Activated naive CD8-positive, alpha-beta T cell treated with anti-CD3 and anti-CD28 coated beads, Interleukin-2, amount 10 ng/mL, durations not matched to agents 7 days and 5 days (primary cell): ENCODE data around the gene KCNA1. TPM values are rescaled to one million over a fixed set of nuclear protein-coding genes. Genes with fewer than 3 reads are reported as not detected.

ENCODE experiments used
- ATAC-seq: fragments of 150-1000 bp; cut with Tn5 transposase; one replicate; pipeline ENCODE4 v1.10.0; 2021; ENCODE audit warnings: low read depth, moderate library complexity
- POLR2A ChIA-PET: fragments of 350-600 bp; sonication (Branson Sonifier 250); formaldehyde crosslinking; loops from one replicate; lab custom pipeline; 2021; ENCODE audit warnings: antibody characterized with exemption; lab: Charles Lee
- DNase-seq: peaks from one replicate; pipeline ENCODE4 v3.0.0; 2021
- H3K27ac Mint-ChIP-seq: one replicate; pipeline ENCODE4 v1.8.0; 2022; ENCODE audit warnings: mild to moderate bottlenecking, mixed read lengths
- H3K27me3 Mint-ChIP-seq: one replicate; pipeline ENCODE4 v1.8.0; 2022; ENCODE audit warnings: mild to moderate bottlenecking, moderate library complexity, mixed read lengths
- H3K36me3 Mint-ChIP-seq: one replicate; pipeline ENCODE4 v1.8.0; 2021; ENCODE audit warnings: mild to moderate bottlenecking, mixed read lengths
- H3K4me1 Mint-ChIP-seq: one replicate; pipeline ENCODE4 v1.8.0; 2021; ENCODE audit warnings: mixed read lengths
- H3K4me3 Mint-ChIP-seq: one replicate; pipeline ENCODE4 v1.8.0; 2022; ENCODE audit warnings: mild to moderate bottlenecking, moderate library complexity, mixed read lengths
- H3K9me3 Mint-ChIP-seq: one replicate; pipeline ENCODE4 v1.8.0; 2021; ENCODE audit warnings: mixed read lengths
- total RNA-seq, 2 experiments: library from RNA; stranded (reverse); gene quantifications; one replicate each; pipeline ENCODE4 v1.2.3, GENCODE V29; 2021

KCNA1 gene
- total RNA-seq, 2 experiments from 2014 or later: not detected

- H3K36me3 Mint-ChIP-seq: no peaks in the 10 kb centered on the region
- DNase-seq (no peak), ATAC-seq (no peak)
- peaks cover 32% of the 10 kb centered on the region for H3K27me3 Mint-ChIP-seq
- H3K4me3 Mint-ChIP-seq: no peak overlapping the region
- no peaks in the 10 kb centered on the region for H3K9me3 Mint-ChIP-seq
- no peak overlapping the region for H3K27ac Mint-ChIP-seq
- POLR2A ChIA-PET: no interaction called here
- no peaks in the 10 kb centered on the region for H3K4me1 Mint-ChIP-seq
These were observed 17.3 kb upstream of the KCNA1 start for GRCh38 chr12:4892418-4892817.

DNA sequence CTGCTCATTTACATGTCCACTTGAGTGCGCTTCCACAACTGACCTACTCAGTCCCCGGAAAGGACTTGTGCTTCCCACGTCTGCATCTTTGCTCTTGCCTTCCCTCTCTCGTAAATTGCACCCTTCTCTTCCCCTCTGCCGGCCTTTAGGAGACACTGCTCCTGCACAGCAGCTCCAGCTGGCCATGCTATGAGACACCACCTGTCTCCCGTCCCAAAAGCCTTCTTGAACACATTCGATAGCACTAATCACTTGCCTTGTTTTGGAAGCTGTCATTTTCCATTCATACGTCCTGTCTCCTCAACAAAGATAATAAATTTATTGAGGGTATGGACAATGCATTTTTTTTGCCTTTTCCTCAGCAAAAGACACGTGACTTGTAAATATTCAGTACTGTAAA is 15.7 kb upstream of the KCNA1 start:
- ATAC-seq (no peak), DNase-seq (no peak)
- H3K9me3 Mint-ChIP-seq: no peaks in the 10 kb centered on the region
- H3K4me1 Mint-ChIP-seq: no peaks in the 10 kb centered on the region
- no peak overlapping the region for H3K27ac Mint-ChIP-seq
- H3K36me3 Mint-ChIP-seq: no peaks in the 10 kb centered on the region
- peaks cover 26% of the 10 kb centered on the region for H3K27me3 Mint-ChIP-seq
- POLR2A ChIA-PET: no interaction called here
- H3K4me3 Mint-ChIP-seq: no peak overlapping the region

DNA sequence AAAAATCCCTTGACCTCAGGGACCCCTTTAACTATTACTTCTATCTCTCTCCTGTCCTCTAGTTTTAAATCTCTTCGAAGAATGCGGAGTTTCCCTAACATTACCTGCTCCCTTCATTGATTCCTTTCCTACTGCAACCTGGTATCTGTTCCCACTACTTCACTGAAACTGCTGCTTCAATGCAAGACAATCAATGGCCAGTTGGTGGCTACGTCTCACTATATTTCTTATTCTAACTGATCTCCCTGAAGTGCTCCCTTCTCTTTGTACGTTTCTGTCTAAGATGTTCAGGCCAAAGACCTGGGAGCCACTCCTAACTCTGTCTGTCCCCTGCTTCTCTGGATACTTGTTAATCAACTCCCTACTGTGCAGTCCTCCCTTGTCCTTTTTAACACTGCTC is 10.3 kb upstream of the KCNA1 start:
- POLR2A ChIA-PET: no interaction called here
- H3K4me3 Mint-ChIP-seq: no peak overlapping the region
- no peaks in the 10 kb centered on the region for H3K36me3 Mint-ChIP-seq

GRCh38 chr12:4900327-4900726 is 9.4 kb upstream of the KCNA1 start:
- Mint-ChIP-seq H3K4me3 (no peak overlapping the region), H3K27ac (no peak overlapping the region), H3K27me3 (peaks cover 36% of the 10 kb centered on the region), H3K36me3 (no peaks in the 10 kb centered on the region), H3K4me1 (no peaks in the 10 kb centered on the region), H3K9me3 (no peaks in the 10 kb centered on the region)
- no peak for ATAC-seq
- POLR2A ChIA-PET: no interaction called here
- DNase-seq: no peak

More for the DNA sequence above, 10.3 kb upstream of the KCNA1 start:
- H3K9me3 Mint-ChIP-seq: no peaks in the 10 kb centered on the region
- H3K27me3 Mint-ChIP-seq: peaks cover 36% of the 10 kb centered on the region
- DNase-seq: no peak
- no peak for ATAC-seq
- H3K4me1 Mint-ChIP-seq: no peaks in the 10 kb centered on the region
- no peak overlapping the region for H3K27ac Mint-ChIP-seq

GRCh38 chr12:4905316-4905715 is 4.4 kb upstream of the KCNA1 start:
- H3K4me1 Mint-ChIP-seq: peaks cover 7% of the 10 kb centered on the region
- no peak overlapping the region for H3K27ac Mint-ChIP-seq
- POLR2A ChIA-PET: no interaction called here
- no peak for DNase-seq
- no peaks in the 10 kb centered on the region for H3K36me3 Mint-ChIP-seq
- ATAC-seq: no peak
- peaks cover 47% of the 10 kb centered on the region for H3K27me3 Mint-ChIP-seq
- no peak overlapping the region for H3K4me3 Mint-ChIP-seq
- H3K9me3 Mint-ChIP-seq: no peaks in the 10 kb centered on the region

- no peaks in the 10 kb centered on the region for H3K36me3 Mint-ChIP-seq
- H3K9me3 Mint-ChIP-seq: no peaks in the 10 kb centered on the region
- ATAC-seq: no peak
- no peak overlapping the region for H3K27ac Mint-ChIP-seq
- peak; percentile 34 for DNase-seq
- POLR2A ChIA-PET: no interaction called here
- H3K4me3 Mint-ChIP-seq: peak overlapping the region; percentile 53
- peaks cover 46% of the 10 kb centered on the region for H3K27me3 Mint-ChIP-seq
- H3K4me1 Mint-ChIP-seq: peaks cover 12% of the 10 kb centered on the region
These were observed 858 bp upstream of the KCNA1 start for GRCh38 chr12:4908684-4909409.

DNA sequence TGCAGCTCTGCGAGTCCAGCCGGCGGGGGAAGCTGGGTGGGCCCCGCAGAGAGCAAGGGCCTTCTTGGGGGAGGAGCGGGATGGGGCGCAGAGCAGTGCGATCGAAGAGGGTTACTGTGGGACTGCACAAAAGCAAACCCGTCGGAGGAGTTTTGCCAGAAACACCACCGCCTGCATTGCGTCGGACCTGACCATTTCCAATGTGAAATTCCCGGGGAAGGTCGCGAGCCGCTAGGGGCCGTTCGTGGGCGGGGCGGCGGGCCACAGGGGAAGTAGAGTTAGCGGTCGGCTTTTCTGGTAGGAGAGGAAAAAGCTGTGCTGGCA is 333 bp upstream of the KCNA1 start:
- ATAC-seq (no peak), DNase-seq (peak; percentile 32)
- no peaks in the 10 kb centered on the region for H3K9me3 Mint-ChIP-seq
- peaks cover 46% of the 10 kb centered on the region for H3K27me3 Mint-ChIP-seq
- peak overlapping the region; percentile 53 for H3K4me3 Mint-ChIP-seq
- POLR2A ChIA-PET: no interaction called here
- H3K27ac Mint-ChIP-seq: no peak overlapping the region
- H3K36me3 Mint-ChIP-seq: no peaks in the 10 kb centered on the region
- peaks cover 12% of the 10 kb centered on the region for H3K4me1 Mint-ChIP-seq

DNA sequence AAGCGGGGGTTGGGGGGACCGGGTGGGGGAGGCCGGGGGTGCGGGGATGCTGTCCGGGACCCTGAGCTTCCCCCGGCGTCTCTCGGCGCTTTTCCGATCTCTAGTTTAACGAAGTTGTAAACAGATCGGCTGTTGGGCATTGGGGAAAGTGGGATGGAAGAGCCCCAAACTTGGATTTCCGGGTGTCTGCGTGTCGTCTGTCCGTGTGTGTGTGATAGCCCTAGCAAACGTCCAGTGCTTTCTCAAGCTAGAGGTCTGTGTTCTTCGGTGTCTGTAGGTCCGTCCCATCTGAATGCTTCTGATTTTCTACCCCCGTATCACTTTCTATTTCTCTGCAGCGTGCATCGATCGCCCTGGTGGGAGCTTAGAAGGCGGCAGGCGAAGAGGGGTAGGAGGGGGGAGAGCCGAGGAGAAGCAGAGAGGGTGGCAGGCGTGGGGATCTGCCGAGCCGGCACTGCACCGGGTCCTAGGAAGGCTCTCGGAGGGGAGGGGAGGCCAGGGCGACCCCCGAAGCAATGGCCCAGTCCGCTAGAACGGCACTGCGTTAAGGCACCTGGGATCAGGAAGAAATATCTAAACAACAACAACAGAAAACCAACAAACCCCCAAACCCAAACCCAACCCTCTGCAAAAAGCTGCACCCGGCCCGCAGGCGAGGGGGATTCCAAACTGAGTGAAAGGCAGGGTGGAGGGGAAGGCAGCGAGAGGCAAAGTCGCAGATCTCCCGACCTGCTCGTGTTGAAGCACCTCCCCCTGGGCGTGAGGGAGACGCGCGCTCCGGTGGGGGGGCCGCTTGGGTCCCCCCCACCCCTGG is 1.0 kb downstream of the KCNA1 start:
- DNase-seq (peak; percentile 41), ATAC-seq (peak; percentile 21)
- Mint-ChIP-seq H3K9me3 (no peaks in the 10 kb centered on the region), H3K27me3 (peaks cover 56% of the 10 kb centered on the region), H3K4me1 (peaks cover 12% of the 10 kb centered on the region), H3K4me3 (peak overlapping the region; percentile 92), H3K27ac (no peak overlapping the region), H3K36me3 (no peaks in the 10 kb centered on the region)
- POLR2A ChIA-PET: no interaction called here

DNA sequence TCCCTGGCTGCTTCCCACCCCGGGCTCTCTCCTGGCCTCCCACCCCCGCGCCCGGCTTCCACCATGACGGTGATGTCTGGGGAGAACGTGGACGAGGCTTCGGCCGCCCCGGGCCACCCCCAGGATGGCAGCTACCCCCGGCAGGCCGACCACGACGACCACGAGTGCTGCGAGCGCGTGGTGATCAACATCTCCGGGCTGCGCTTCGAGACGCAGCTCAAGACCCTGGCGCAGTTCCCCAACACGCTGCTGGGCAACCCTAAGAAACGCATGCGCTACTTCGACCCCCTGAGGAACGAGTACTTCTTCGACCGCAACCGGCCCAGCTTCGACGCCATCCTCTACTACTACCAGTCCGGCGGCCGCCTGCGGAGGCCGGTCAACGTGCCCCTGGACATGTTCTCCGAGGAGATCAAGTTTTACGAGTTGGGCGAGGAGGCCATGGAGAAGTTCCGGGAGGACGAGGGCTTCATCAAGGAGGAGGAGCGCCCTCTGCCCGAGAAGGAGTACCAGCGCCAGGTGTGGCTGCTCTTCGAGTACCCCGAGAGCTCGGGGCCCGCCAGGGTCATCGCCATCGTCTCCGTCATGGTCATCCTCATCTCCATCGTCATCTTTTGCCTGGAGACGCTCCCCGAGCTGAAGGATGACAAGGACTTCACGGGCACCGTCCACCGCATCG is 1.8 kb downstream of the KCNA1 start:
- H3K9me3 Mint-ChIP-seq: no peaks in the 10 kb centered on the region
- DNase-seq: peak; percentile 30
- H3K36me3 Mint-ChIP-seq: no peaks in the 10 kb centered on the region
- no peak for ATAC-seq
- H3K4me1 Mint-ChIP-seq: peaks cover 12% of the 10 kb centered on the region
- POLR2A ChIA-PET: no interaction called here
- peaks cover 61% of the 10 kb centered on the region for H3K27me3 Mint-ChIP-seq
- no peak overlapping the region for H3K27ac Mint-ChIP-seq
- peak overlapping the region; percentile 41 for H3K4me3 Mint-ChIP-seq

- Mint-ChIP-seq H3K27me3 (peaks cover 69% of the 10 kb centered on the region), H3K4me1 (peaks cover 9% of the 10 kb centered on the region), H3K9me3 (no peaks in the 10 kb centered on the region), H3K36me3 (no peaks in the 10 kb centered on the region), H3K4me3 (no peak overlapping the region), H3K27ac (no peak overlapping the region)
- POLR2A ChIA-PET: no interaction called here
- DNase-seq (no peak), ATAC-seq (no peak)
These were observed 5.0 kb downstream of the KCNA1 start for GRCh38 chr12:4914720-4915119.

GRCh38 chr12:4915752-4916151 is 6.0 kb downstream of the KCNA1 start:
- no peak for ATAC-seq
- no peaks in the 10 kb centered on the region for H3K9me3 Mint-ChIP-seq
- no peak overlapping the region for H3K27ac Mint-ChIP-seq
- POLR2A ChIA-PET: no interaction called here
- DNase-seq: no peak
- no peak overlapping the region for H3K4me3 Mint-ChIP-seq
- H3K36me3 Mint-ChIP-seq: no peaks in the 10 kb centered on the region
- peaks cover 69% of the 10 kb centered on the region for H3K27me3 Mint-ChIP-seq
- H3K4me1 Mint-ChIP-seq: peaks cover 6% of the 10 kb centered on the region

DNA sequence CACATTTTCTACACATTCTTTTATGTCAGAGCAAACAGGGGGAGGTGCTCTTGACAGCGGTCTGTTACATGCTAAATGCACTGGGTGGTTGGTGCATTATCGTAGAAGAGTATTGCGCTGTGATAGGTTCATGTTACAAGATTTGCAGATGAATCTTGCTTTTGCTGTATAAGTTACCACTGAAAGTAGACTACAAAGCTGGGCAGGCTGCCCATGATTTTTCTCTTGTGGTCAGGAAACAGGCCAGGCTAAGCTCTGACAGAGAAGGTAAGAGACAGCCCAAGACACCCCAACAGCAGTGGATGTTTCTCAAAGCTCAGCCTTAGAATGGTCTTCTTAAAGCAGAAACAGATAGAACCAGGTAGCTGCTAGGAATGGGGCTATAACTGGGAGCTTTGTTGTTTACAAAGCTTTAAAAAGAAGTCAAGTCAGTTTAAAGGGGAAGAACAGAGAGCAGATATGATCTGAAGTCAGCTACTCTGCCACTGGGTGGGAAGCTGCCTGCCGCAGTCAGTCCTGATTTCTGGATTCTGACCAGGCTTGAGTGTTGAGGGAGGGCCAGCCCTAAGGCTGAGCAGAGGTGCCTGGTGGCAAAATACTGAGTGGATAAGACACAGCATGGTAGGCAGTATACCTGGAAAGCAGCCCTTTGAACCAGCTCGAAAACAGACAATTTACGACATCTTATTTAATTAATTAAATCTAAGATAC is 9.4 kb downstream of the KCNA1 start:
- Mint-ChIP-seq H3K4me1 (peaks cover 4% of the 10 kb centered on the region), H3K27me3 (peaks cover 71% of the 10 kb centered on the region), H3K4me3 (no peak overlapping the region), H3K27ac (no peak overlapping the region), H3K36me3 (no peaks in the 10 kb centered on the region), H3K9me3 (no peaks in the 10 kb centered on the region)
- POLR2A ChIA-PET: no interaction called here
- no peak for DNase-seq
- no peak for ATAC-seq

GRCh38 chr12:4932576-4932975 is 22.9 kb downstream of the KCNA1 start:
- no peak for ATAC-seq
- no peak overlapping the region for H3K4me3 Mint-ChIP-seq
- POLR2A ChIA-PET: no interaction called here
- H3K9me3 Mint-ChIP-seq: no peaks in the 10 kb centered on the region
- no peak for DNase-seq
- no peaks in the 10 kb centered on the region for H3K36me3 Mint-ChIP-seq
- no peak overlapping the region for H3K27ac Mint-ChIP-seq
- no peaks in the 10 kb centered on the region for H3K4me1 Mint-ChIP-seq
- peaks cover 37% of the 10 kb centered on the region for H3K27me3 Mint-ChIP-seq
